ENCODE measurements around the gene CEP70. TPM values are rescaled to one million over a fixed set of nuclear protein-coding genes. Genes with fewer than 3 reads are reported as not detected.
"Not testable (repeated sequence)": the region's sequence is repeated elsewhere in the genome, so short reads cannot be mapped to it uniquely, and the experiment has no call there.

The CEP70 gene
- total RNA-seq, 1 donor from 2014 or later: 51.6 TPM

DNA sequence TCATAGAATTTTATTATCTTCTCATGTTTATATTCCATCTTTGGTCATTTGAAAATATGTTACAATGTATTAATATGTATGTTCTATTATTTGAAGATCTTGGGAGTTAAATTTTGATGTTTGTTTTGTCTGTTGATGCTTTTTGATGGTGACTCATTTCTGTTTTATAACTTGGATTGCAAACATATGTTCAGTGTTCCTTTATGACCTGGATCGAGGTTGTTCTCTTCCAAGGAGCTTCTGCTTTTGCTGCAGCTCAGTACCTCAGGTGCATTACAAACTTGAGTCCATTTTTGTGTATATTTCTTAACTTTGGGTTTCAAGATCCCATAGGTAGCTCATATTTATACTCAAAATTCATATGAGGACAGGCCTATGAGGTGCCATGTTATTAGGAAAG lies 122.6 kb downstream of the CEP70 start:
- no peak for DNase-seq (ENCODE audit: low spot score)

GRCh38 chr3:138470687-138471086 lies 123.4 kb downstream of the CEP70 start:
- no peak for DNase-seq (ENCODE audit: low spot score)

GRCh38 chr3:138469874-138470273 lies 124.2 kb downstream of the CEP70 start:
- DNase-seq (ENCODE audit: low spot score): no peak

- no peak for DNase-seq (ENCODE audit: low spot score)
These were observed 125.2 kb downstream of the CEP70 start for GRCh38 chr3:138468886-138469285.

DNA sequence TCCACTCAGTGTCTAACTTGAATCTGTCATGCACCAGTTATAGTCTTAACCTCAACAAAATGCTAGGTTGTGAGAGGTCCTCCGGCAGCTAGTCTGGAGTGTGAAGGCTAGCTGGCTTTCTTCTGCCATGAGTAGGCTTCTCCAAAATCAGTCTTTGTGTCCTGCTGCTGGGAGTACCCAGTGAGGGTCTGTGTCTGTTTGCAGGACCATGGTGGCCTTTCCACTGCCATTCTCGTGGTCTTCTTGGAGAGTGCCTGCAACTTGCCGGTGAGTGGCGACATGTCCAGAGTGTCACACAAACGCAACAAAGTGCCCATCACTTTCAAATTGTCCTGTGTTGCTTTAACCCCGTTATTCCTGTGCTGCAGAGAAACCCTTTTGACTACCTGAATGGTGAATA lies 125.6 kb downstream of the CEP70 start:
- no peak for DNase-seq (ENCODE audit: low spot score)

GRCh38 chr3:138467931-138468330 lies 126.1 kb downstream of the CEP70 start:
- DNase-seq (ENCODE audit: low spot score): peak; percentile 41

- no peak for DNase-seq (ENCODE audit: low spot score)
These were observed 128.1 kb downstream of the CEP70 start for GRCh38 chr3:138465925-138466324.

- DNase-seq (ENCODE audit: low spot score): no peak
These were observed 128.6 kb downstream of the CEP70 start for GRCh38 chr3:138465451-138465850.

GRCh38 chr3:138464491-138464860 lies 129.6 kb downstream of the CEP70 start:
- no peak for DNase-seq (ENCODE audit: low spot score)

DNA sequence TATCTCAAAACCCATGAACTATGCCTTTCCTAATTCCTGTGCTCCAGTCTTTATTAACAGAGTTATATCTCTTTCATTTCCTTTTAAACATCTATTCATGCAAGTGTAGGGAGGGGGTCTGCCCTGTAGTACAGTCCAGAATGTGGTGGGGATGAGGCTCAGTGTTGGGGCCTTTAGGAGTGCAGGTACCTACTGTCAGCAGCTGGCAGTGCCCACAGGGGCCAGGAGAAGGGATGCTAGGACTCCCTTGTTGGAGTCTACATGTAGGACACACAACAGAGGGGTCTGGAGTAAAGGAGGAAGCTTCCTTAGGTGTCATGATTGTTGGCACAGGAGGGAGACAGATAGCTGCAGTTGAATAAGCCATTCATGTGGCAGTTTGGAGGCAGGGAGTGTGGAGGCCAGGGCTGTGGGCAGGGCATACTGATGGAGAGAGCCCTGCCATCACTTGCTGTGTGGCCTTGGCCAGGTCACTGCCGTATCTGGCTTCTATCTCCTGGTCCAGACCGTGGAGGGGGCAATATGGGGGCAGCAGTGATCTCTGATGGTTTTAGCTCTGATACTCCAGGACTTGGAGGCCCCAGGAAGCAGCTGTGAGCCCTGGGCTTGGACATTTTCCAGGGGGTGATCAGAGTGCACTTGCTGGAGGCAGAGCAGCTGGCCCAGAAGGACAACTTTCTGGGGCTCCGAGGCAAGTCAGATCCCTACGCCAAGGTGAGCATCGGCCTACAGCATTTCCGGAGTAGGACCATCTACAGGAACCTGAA lies 130.2 kb downstream of the CEP70 start:
- no peak for DNase-seq (ENCODE audit: low spot score)

DNA sequence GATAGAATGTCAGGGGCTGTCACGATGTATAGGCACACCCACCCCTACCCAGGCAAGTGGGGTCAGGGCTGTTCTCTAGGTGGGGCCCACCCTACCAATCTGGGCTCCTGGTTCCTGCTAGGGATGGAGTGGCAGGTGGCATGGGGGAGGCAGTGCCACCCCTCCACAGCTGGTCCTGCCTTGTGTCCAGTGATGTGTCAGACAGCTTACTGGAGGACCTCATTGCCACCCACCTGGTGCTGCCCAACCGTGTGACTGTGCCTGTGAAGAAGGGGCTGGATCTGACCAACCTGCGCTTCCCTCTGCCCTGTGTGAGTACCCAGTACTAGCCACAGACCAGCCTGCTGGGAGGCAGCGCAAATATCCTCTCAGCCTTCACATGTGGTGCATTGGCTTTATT lies 132.2 kb downstream of the CEP70 start:
- no peak for DNase-seq (ENCODE audit: low spot score)

DNA sequence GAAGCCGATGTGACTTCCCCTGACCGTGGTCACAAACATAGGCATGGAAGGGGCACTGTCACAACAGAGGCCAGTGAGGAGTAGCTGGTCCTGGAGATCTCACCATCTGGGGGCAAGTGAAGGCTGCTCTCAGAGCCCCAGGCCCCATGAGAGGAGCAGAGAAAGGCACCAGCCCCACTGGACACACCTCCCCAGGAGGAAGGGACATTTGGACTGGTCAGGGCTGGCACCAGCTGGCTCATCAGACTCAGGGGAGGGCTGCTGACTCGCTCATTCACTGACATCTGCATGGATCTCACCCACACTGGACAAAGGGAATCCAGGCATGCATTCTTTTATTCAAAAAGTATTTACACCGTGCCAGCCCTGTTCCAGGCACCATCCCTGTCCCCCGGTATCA lies 132.8 kb downstream of the CEP70 start:
- DNase-seq (ENCODE audit: low spot score): no peak

GRCh38 chr3:138460536-138461205 lies 133.4 kb downstream of the CEP70 start:
- no peak for DNase-seq (ENCODE audit: low spot score)

GRCh38 chr3:138459619-138460535 lies 134.2 kb downstream of the CEP70 start:
- peak; percentile 23 for DNase-seq (ENCODE audit: low spot score)

DNA sequence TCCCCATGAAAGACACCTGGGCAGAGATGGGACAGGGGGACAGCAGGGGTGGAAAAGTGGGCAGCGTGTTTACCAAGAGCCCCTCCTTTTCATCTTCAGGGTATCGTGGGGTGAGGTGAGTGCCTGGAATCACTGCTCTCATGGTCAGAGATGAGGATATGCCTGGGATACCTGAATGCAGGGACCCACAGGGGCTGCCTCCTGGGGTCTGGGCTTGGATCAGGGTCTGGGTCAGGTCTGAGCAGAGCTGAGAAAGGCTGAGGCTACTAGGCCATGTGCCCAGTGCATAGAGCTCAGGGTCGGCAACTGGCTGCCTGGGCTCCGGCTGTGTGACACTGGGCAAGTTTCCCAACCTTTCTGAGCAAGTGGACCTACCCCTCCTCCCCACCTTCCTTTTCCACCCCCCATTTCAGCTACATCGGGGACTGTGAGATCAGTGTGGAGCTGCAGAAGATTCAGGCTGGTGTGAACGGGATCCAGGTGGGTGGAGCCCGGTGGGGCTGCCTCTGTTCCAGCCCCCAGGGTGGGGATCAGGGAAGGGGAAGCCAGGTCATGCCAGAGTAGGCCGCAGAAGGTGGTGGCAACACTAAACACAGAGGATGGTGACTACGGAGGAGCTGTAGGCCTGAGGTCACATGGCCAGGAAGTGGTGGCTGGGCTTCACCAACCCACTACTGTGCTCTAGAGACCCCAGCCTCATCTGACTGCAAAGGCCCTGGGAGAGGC lies 135.1 kb downstream of the CEP70 start:
- DNase-seq (ENCODE audit: low spot score): peak; percentile 38

GRCh38 chr3:138457863-138458735 lies 136.0 kb downstream of the CEP70 start:
- DNase-seq (ENCODE audit: low spot score): peak; percentile 19

GRCh38 chr3:138456961-138457862 lies 136.8 kb downstream of the CEP70 start:
- DNase-seq (ENCODE audit: low spot score): peak; percentile 15

DNA sequence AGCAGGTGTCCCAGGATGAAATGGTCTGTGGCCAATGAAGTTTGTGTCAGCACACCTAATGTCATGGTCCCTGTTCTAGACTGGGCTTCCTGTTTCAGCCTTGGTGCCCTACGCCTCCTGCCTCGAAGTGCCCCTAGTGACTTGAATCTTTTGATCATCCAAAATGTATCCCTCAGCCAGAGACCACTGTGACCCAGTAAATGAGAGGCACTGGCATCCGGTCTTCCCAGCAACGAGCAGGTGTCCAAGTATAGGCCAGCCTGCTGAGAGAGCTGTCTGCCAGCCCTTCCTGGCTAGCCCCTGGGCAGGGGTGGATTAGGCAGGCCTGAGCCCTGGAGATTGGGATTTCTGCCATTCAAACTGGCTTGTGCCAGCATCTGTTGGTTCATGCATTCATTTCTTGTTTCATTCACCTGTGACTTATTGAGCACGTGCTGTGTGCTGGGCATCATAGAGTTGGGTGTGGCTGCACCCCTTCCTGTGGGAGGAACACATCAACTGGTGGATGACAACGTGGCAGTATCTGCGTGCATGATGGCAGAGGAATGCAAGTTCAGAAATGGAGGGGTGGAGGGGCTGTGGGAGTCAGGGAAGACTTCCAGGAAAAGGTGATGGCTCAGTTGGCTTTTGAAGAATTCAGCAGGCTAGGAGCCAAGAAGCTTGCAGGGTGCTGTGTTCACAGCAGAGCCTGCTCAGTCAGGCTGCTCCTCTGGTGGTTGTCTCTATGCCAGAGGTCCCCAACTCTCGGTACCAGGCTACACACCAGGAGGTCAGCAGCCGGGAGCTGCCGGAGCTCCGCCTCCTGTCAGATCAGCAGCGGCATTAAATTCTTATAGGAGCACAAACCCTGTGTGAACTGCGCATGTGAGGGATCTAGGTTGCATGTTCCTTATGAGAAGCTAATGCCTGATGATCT lies 138.0 kb downstream of the CEP70 start:
- DNase-seq (ENCODE audit: low spot score): peak; percentile 19

- DNase-seq (ENCODE audit: low spot score): not testable (repeated sequence)
These were observed 140.1 kb downstream of the CEP70 start for GRCh38 chr3:138453940-138454339.
